ENCODE results near the gene SNX20. TPM values are rescaled to one million over a fixed set of nuclear protein-coding genes. Genes with fewer than 3 reads are reported as not detected.

Gene SNX20
- total and polyA plus RNA-seq, 2 of the 13 experiments (the other 11 are each of a cell fraction or from before 2014, with no cell fraction given) = not detected

GRCh38 chr16:50666658-50667496, 14.2 kb downstream of the SNX20 start:
- Histone ChIP-seq H3K27ac (ENCODE audit: extremely low read length, insufficient read depth, low read length) (no peak overlapping the region), H3K9ac (ENCODE audit: insufficient read depth, low read depth, low read length) (no peak overlapping the region), H4K20me1 (ENCODE audit: insufficient read depth, low read length) (no peaks in the 10 kb centered on the region), H2AFZ (ENCODE audit: low read length) (no peak overlapping the region), H3K4me1 (ENCODE audit: insufficient read depth, low read length) (peaks cover 39% of the 10 kb centered on the region), H3K36me3 (replicated peaks in 1 of 2; ENCODE audit: control insufficient read depth in 1 of 2, insufficient read depth in 2 of 2, low read length in 2 of 2) (no peaks in the 10 kb centered on the region), H3K4me3 (replicated peaks in 1 of 3; ENCODE audit: insufficient read depth in 1 of 3, low read depth in 2 of 3, low read length in 3 of 3) (peak overlapping the region in 1 of 3 experiments; percentile 13; a peak in 1 of 6 replicates), H3K27me3 (ENCODE audit: control insufficient read depth in 1 of 2, insufficient read depth in 2 of 2, low read length in 2 of 2) (no peaks in the 10 kb centered on the region), H3K79me2 (ENCODE audit: insufficient read depth, low read length) (no peaks in the 10 kb centered on the region), H3K4me2 (ENCODE audit: low read depth, low read length) (peak overlapping the region; percentile 58), H3K9me3 (ENCODE audit: low read length) (peaks cover 16% of the 10 kb centered on the region)
- in situ Hi-C loops (cut with HindIII; ENCODE audit: extremely low pct_ligation_motif_present, low pct_unique_long_range_greater_than_20kb) (loop anchor here (5.0 to 10.0 kb wide), 3 partner anchors 140 to 402 kb away; partner anchors contain the start of gene ADCY7), intact Hi-C loops (cut with micrococcal nuclease; ENCODE audit: unreplicated experiment) (loop anchor here (5.0 to 10.0 kb wide), 3 partner anchors 75 to 422 kb away; partner anchors contain the start of gene CYLD)
- ChIA-PET POLR2A (interaction anchor here (0.7 to 1.4 kb wide), 4 partner anchors 53 to 292 kb away, joined by 3 to 4 read pairs (median 4); partner anchors contain the start of gene NKD1), CTCF (ENCODE audit: low intra/inter-chr PET ratio, low total read pairs) (interaction anchor here (0.6 to 3.3 kb wide), 3 partner anchors 140 to 526 kb away, joined by 3 to 19 read pairs (median 8); no protein-coding TSS in a partner anchor)
- BruUV-seq (replicated peaks) = no TSS peak
- peak; percentile 48 for ATAC-seq
- WGBS (ENCODE audit: low lambda C conversion rate) = 76% methylated on average over 6 of the region's 9 CpGs
- no peak for DNase-seq (ENCODE audit: low spot score)
- FAIRE-seq = no peak
- TF ChIP-seq DR1 (CRISPR knock-in tag; IDR thresholded peaks at IDR 0.05) (0 out of 2 replicates have a peak, but pooled peaks have one; percentile 28), ZNF3 (CRISPR knock-in tag; IDR thresholded peaks at IDR 0.05) (no peak), ARNTL (CRISPR knock-in tag; IDR thresholded peaks at IDR 0.05) (no peak), KDM5B (CRISPR knock-in tag; IDR thresholded peaks at IDR 0.05; ENCODE audit: borderline replicate concordance) (no peak), CCAR2 (optimal IDR thresholded peaks at IDR 0.05; ENCODE audit: low read depth, low read length) (no peak), ZBTB2 (CRISPR knock-in tag; IDR thresholded peaks at IDR 0.05; ENCODE audit: low read depth) (no peak), ZNF574 (CRISPR knock-in tag; IDR thresholded peaks at IDR 0.05) (0 out of 2 replicates have a peak, but pooled peaks have one; percentile 6), DMTF1 (CRISPR knock-in tag; IDR thresholded peaks at IDR 0.05) (no peak), BHLHE40 (IDR thresholded peaks at IDR 0.05; ENCODE audit: low read length) (no peak), ZNF121 (CRISPR knock-in tag; IDR thresholded peaks at IDR 0.05) (no peak), SRY (CRISPR knock-in tag; IDR thresholded peaks at IDR 0.05) (0 out of 2 replicates have a peak, but pooled peaks have one; percentile 12), ZNF484 (CRISPR knock-in tag; IDR thresholded peaks at IDR 0.05; ENCODE audit: borderline replicate concordance, low read depth) (no peak), RXRA (CRISPR knock-in tag; IDR thresholded peaks at IDR 0.05) (no peak), ZNF761 (CRISPR knock-in tag; conservative IDR thresholded peaks at IDR 0.05) (no peak)

Measured in HepG2 (cell line).